ENCODE results near the gene MAP2K6.

DNA sequence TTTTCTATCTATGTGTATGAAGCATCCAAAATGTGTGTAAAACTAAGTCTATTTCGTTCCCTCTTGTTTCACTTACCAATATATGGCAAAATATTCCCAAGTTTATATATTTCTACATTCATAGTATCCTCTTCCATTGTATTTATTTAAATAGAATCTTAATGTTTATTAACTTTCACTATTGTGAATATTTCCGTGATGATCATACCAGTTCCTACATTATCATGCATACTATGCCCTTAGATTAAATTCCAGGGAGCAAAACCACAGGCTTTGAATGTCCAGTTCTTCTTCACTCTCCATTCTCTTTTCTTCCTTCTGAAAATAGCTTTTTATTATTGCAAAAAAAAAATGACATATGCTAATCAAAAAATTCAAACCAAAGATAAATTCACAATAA is 4.0 kb downstream of the MAP2K6 start:
- no peak for TF ChIP-seq EZH2 (IDR thresholded peaks at IDR 0.05; ENCODE audit: insufficient read depth, low read length)
- TF ChIP-seq, protein P1, sequence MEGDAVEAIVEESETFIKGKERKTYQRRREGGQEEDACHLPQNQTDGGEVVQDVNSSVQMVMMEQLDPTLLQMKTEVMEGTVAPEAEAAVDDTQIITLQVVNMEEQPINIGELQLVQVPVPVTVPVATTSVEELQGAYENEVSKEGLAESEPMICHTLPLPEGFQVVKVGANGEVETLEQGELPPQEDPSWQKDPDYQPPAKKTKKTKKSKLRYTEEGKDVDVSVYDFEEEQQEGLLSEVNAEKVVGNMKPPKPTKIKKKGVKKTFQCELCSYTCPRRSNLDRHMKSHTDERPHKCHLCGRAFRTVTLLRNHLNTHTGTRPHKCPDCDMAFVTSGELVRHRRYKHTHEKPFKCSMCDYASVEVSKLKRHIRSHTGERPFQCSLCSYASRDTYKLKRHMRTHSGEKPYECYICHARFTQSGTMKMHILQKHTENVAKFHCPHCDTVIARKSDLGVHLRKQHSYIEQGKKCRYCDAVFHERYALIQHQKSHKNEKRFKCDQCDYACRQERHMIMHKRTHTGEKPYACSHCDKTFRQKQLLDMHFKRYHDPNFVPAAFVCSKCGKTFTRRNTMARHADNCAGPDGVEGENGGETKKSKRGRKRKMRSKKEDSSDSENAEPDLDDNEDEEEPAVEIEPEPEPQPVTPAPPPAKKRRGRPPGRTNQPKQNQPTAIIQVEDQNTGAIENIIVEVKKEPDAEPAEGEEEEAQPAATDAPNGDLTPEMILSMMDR (IDR thresholded peaks at IDR 0.05; ENCODE audit: insufficient read depth, low read depth, low read length), result no peak

Data from astrocyte (in vitro differentiated cells and primary cell).